Caco-2 (cell line): ENCODE data around the gene ACOXL. TPM values are rescaled to one million over a fixed set of nuclear protein-coding genes. Genes with fewer than 3 reads are reported as not detected.

Source experiments
- BruUV-seq: library from RNA; stranded (reverse); fragments of 400-500 nt; replicated peaks from 2 replicates; lab custom pipeline; 2021; lab: Mats Ljungman, UMichigan
- CTCF ChIA-PET: fragments of 300-600 bp; sonication (Branson Sonifier 250); formaldehyde crosslinking; loops from one replicate; lab custom pipeline; 2022; ENCODE audit warnings: antibody characterized with exemption; lab: Charles Lee
- POLR2A ChIA-PET: fragments of 300-600 bp; sonication (Branson Sonifier 250); formaldehyde crosslinking; loops from one replicate; lab custom pipeline; 2022; ENCODE audit warnings: antibody characterized with exemption; lab: Charles Lee
- DNase-seq, 2 experiments: peaks; one replicate each; pipeline versions ENCODE4 v3.0.0 to v3.0.0-alpha.2; 2020 to 2022
- H3K27me3 ChIP-seq: replicated peaks from 2 replicates; pipeline ENCODE4 v1.6.0; 2011; ENCODE audit warnings: low read length; ENCODE audit not compliant: control insufficient read depth, insufficient read depth
- H3K36me3 ChIP-seq: 2 replicates; pipeline ENCODE4 v1.5.1; 2011; ENCODE audit warnings: low read length; ENCODE audit not compliant: control insufficient read depth, insufficient read depth
- H3K4me1 ChIP-seq: fragments of 250-450 bp; sonication (Bioruptor Pico); 2 replicates; pipeline ENCODE4 v1.5.1; 2020; ENCODE audit warnings: mild to moderate bottlenecking
- H3K4me3 ChIP-seq: 2 replicates; pipeline ENCODE4 v1.5.1; 2011; ENCODE audit warnings: low read depth, mild to moderate bottlenecking, control low read depth, low read length
- H3K9me3 ChIP-seq: fragments of 250-450 bp; sonication (Bioruptor Pico); 2 replicates; pipeline ENCODE4 v1.5.1; 2020; ENCODE audit warnings: mild to moderate bottlenecking, moderate library complexity
- H3K27ac Mint-ChIP-seq: one replicate; pipeline ENCODE4 v1.8.0; 2022; ENCODE audit warnings: mixed read lengths; ENCODE audit not compliant: unreplicated experiment
- H3K27me3 Mint-ChIP-seq: one replicate; pipeline ENCODE4 v1.8.0; 2022; ENCODE audit warnings: mixed read lengths; ENCODE audit not compliant: insufficient read depth, unreplicated experiment
- H3K36me3 Mint-ChIP-seq: one replicate; pipeline ENCODE4 v1.8.0; 2022; ENCODE audit warnings: mild to moderate bottlenecking, mixed read lengths; ENCODE audit not compliant: insufficient read depth, unreplicated experiment
- H3K4me1 Mint-ChIP-seq: one replicate; pipeline ENCODE4 v1.8.0; 2022; ENCODE audit warnings: low read depth, mixed read lengths; ENCODE audit not compliant: unreplicated experiment
- H3K4me3 Mint-ChIP-seq: one replicate; pipeline ENCODE4 v1.8.0; 2022; ENCODE audit warnings: mild to moderate bottlenecking, moderate library complexity, mixed read lengths; ENCODE audit not compliant: unreplicated experiment
- H3K9me3 Mint-ChIP-seq: one replicate; pipeline ENCODE4 v1.8.0; 2022; ENCODE audit warnings: mixed read lengths; ENCODE audit not compliant: unreplicated experiment
- CTCF ChIP-seq, 2 experiments: fragments of 200-600 bp in 1 of 2; IDR thresholded peaks; 1 replicate in 1 of 2; 2 replicates in 1 of 2; pipeline versions ENCODE4 v1.5.1 to v1.8.0; 2011 to 2022; ENCODE audit warnings: antibody characterized with exemption in 1 of 2, control low read depth in 1 of 2, inconsistent platforms in 1 of 2, low read depth in 1 of 2, low read length in 1 of 2, mild to moderate bottlenecking in 1 of 2, moderate library complexity in 1 of 2; ENCODE audit not compliant: insufficient read depth in 1 of 2, severe bottlenecking in 1 of 2, unreplicated experiment in 1 of 2
- intact Hi-C: fragments of 100-400 bp; cut with micrococcal nuclease; formaldehyde crosslinking; loops from one replicate; pipeline ENCODE4 v1.10.0; 2022; ENCODE audit not compliant: unreplicated experiment
- total RNA-seq: library from RNA; stranded (reverse); gene quantifications from 2 replicates; pipeline ENCODE4 v1.2.3, GENCODE V29; 2022

The ACOXL gene
- total RNA-seq, 1 experiment from 2014 or later = 2.6 TPM

GRCh38 chr2:110794951-110795350, 62.6 kb downstream of the ACOXL start:
- no peaks in the 10 kb centered on the region for H3K36me3 ChIP-seq
- H3K9me3 Mint-ChIP-seq = no peaks in the 10 kb centered on the region
- ChIA-PET POLR2A (no interaction called here), CTCF (no interaction called here)
- H3K4me3 ChIP-seq = no peak overlapping the region
- H3K27me3 ChIP-seq = no peaks in the 10 kb centered on the region
- no peak for TF ChIP-seq CTCF (IDR thresholded peaks at IDR 0.05; ENCODE audit: insufficient read depth in 1 of 2, low read depth in 1 of 2, low read length in 1 of 2, severe bottlenecking in 1 of 2, unreplicated experiment in 1 of 2)
- no peaks in the 10 kb centered on the region for H3K36me3 Mint-ChIP-seq
- H3K4me1 Mint-ChIP-seq = no peaks in the 10 kb centered on the region
- H3K4me3 Mint-ChIP-seq = no peak overlapping the region
- intact Hi-C loops = no loop called here
- BruUV-seq = no TSS peak
- no peaks in the 10 kb centered on the region; the same call in 1 of the 2 replicates for H3K9me3 ChIP-seq
- DNase-seq = no peak
- no peaks in the 10 kb centered on the region for H3K27me3 Mint-ChIP-seq
- no peaks in the 10 kb centered on the region for H3K4me1 ChIP-seq
- H3K27ac Mint-ChIP-seq = no peak overlapping the region

GRCh38 chr2:110796716-110797301, 64.4 kb downstream of the ACOXL start:
- Histone ChIP-seq H3K4me3 (no peak overlapping the region), H3K9me3 (no peaks in the 10 kb centered on the region; the same call in 1 of the 2 replicates), H3K36me3 (no peaks in the 10 kb centered on the region), H3K4me1 (no peaks in the 10 kb centered on the region), H3K27me3 (no peaks in the 10 kb centered on the region)
- no peaks in the 10 kb centered on the region for H3K4me1 Mint-ChIP-seq
- no peak for TF ChIP-seq CTCF (IDR thresholded peaks at IDR 0.05; ENCODE audit: insufficient read depth in 1 of 2, low read depth in 1 of 2, low read length in 1 of 2, severe bottlenecking in 1 of 2, unreplicated experiment in 1 of 2)
- H3K9me3 Mint-ChIP-seq = no peaks in the 10 kb centered on the region
- H3K27me3 Mint-ChIP-seq = no peaks in the 10 kb centered on the region
- CTCF ChIA-PET = no interaction called here
- no peak overlapping the region for H3K4me3 Mint-ChIP-seq
- intact Hi-C loops = no loop called here
- H3K36me3 Mint-ChIP-seq = no peaks in the 10 kb centered on the region
- DNase-seq = no peak
- POLR2A ChIA-PET = no interaction called here
- H3K27ac Mint-ChIP-seq = no peak overlapping the region
- no TSS peak for BruUV-seq

GRCh38 chr2:110799376-110799775, 67.0 kb downstream of the ACOXL start:
- Histone ChIP-seq H3K9me3 (peaks cover 4% of the 10 kb centered on the region; the same call in 1 of the 2 replicates), H3K27me3 (no peaks in the 10 kb centered on the region), H3K36me3 (no peaks in the 10 kb centered on the region), H3K4me3 (no peak overlapping the region), H3K4me1 (no peaks in the 10 kb centered on the region)
- ChIA-PET CTCF (no interaction called here), POLR2A (no interaction called here)
- intact Hi-C loops = no loop called here
- Mint-ChIP-seq H3K9me3 (no peaks in the 10 kb centered on the region), H3K36me3 (no peaks in the 10 kb centered on the region), H3K27ac (no peak overlapping the region), H3K27me3 (no peaks in the 10 kb centered on the region), H3K4me1 (no peaks in the 10 kb centered on the region), H3K4me3 (no peak overlapping the region)
- no TSS peak for BruUV-seq
- TF ChIP-seq CTCF (IDR thresholded peaks at IDR 0.05; ENCODE audit: insufficient read depth in 1 of 2, low read depth in 1 of 2, low read length in 1 of 2, severe bottlenecking in 1 of 2, unreplicated experiment in 1 of 2) = no peak
- DNase-seq = no peak
